ENCODE data around the gene SERPINA1. TPM values are rescaled to one million over a fixed set of nuclear protein-coding genes. Genes with fewer than 3 reads are reported as not detected.

SERPINA1 gene
- total and polyA plus RNA-seq, 2 donors from 2014 or later = 1,861 to 2,184 TPM

DNA sequence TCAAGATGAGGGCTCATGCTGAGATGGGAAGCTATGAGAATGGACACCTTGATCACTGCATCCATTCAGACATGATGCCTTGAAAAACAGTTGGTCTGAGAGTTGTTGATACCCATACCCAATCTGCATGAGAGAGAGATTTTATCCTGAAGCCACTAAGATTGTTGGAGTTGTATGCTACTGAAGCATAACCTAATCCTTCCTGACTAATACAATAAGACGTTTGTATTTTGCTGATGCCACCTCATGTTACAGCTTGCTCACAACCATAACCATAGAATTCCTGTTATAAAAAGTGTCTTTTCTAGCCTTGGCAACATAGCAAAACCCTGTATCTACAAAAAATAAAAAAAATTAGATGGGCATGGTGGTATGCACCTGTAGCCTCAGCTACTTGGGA is 12.7 kb upstream of the SERPINA1 start:
- DNase-seq = no peak
- H3K36me3 ChIP-seq (ENCODE audit: control insufficient read depth in 2 of 3, insufficient read depth in 3 of 3, low read length in 3 of 3) = no peaks in the 10 kb centered on the region
- peaks cover 0 to 3% (median 0%) of the 10 kb centered on the region in 3 donors for H3K9me3 ChIP-seq (ENCODE audit: control insufficient read depth in 2 of 3, insufficient read depth in 1 of 3, low read length in 3 of 3)
- H3K4me3 ChIP-seq (ENCODE audit: low read length in 3 of 3) = no peak overlapping the region
- intact Hi-C loops (cut with DNase I) = no loop called here
- no peak for FAIRE-seq
- H3K4me1 ChIP-seq (ENCODE audit: control insufficient read depth in 2 of 3, insufficient read depth in 2 of 3, low read depth in 1 of 3, low read length in 3 of 3) = no peaks in the 10 kb centered on the region
- H3K27ac ChIP-seq (ENCODE audit: low read depth in 2 of 2, low read length in 2 of 2) = no peak overlapping the region
- no peak overlapping the region for H3K9ac ChIP-seq (ENCODE audit: low read length in 3 of 3)
- TF ChIP-seq CTCF (IDR thresholded peaks at IDR 0.05; ENCODE audit: borderline replicate concordance, extremely low read depth, insufficient read depth) = no peak
- H3K27me3 ChIP-seq (ENCODE audit: control insufficient read depth, insufficient read depth, low read length) = no peaks in the 10 kb centered on the region

GRCh38 chr14:94400422-94400841 is 12.0 kb upstream of the SERPINA1 start:
- no peak overlapping the region for H3K4me3 ChIP-seq (ENCODE audit: low read length in 3 of 3)
- no peak overlapping the region for H3K27ac ChIP-seq (ENCODE audit: low read depth in 2 of 2, low read length in 2 of 2)
- intact Hi-C loops (cut with DNase I) = no loop called here
- no peaks in the 10 kb centered on the region for H3K4me1 ChIP-seq (ENCODE audit: control insufficient read depth in 2 of 3, insufficient read depth in 2 of 3, low read depth in 1 of 3, low read length in 3 of 3)
- no peak overlapping the region for H3K9ac ChIP-seq (ENCODE audit: low read length in 3 of 3)
- no peak for TF ChIP-seq CTCF (IDR thresholded peaks at IDR 0.05; ENCODE audit: borderline replicate concordance, extremely low read depth, insufficient read depth)
- no peak for DNase-seq
- H3K27me3 ChIP-seq (ENCODE audit: control insufficient read depth, insufficient read depth, low read length) = no peaks in the 10 kb centered on the region
- FAIRE-seq = no peak
- peaks cover 0 to 3% (median 0%) of the 10 kb centered on the region in 3 donors for H3K9me3 ChIP-seq (ENCODE audit: control insufficient read depth in 2 of 3, insufficient read depth in 1 of 3, low read length in 3 of 3)
- no peaks in the 10 kb centered on the region for H3K36me3 ChIP-seq (ENCODE audit: control insufficient read depth in 2 of 3, insufficient read depth in 3 of 3, low read length in 3 of 3)

DNA sequence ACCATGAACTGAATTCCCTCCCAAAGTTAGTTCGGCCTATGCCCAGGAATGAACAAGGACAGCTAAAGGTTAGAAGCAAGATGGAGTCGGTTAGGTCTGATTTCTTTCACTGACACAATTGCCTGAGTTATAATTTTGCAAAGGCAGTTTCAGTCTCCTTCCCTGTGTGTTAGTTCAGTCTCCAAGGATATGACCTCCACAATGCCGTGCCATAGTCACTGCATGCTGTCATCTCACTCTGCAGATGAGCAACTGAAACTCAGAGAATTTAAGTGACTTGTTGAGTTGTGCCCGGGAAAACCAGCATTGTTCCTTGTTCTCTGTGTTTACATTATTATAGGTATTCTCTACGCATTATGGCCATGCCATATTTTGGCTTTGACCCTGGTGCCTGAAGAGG is 10.1 kb upstream of the SERPINA1 start:
- Histone ChIP-seq H3K27me3 (ENCODE audit: control insufficient read depth, insufficient read depth, low read length) (no peaks in the 10 kb centered on the region), H3K9ac (ENCODE audit: low read length in 3 of 3) (no peak overlapping the region), H3K9me3 (ENCODE audit: control insufficient read depth in 2 of 3, insufficient read depth in 1 of 3, low read length in 3 of 3) (no peaks in the 10 kb centered on the region), H3K36me3 (ENCODE audit: control insufficient read depth in 2 of 3, insufficient read depth in 3 of 3, low read length in 3 of 3) (no peaks in the 10 kb centered on the region), H3K4me3 (ENCODE audit: low read length in 3 of 3) (no peak overlapping the region), H3K27ac (ENCODE audit: low read depth in 2 of 2, low read length in 2 of 2) (no peak overlapping the region), H3K4me1 (ENCODE audit: control insufficient read depth in 2 of 3, insufficient read depth in 2 of 3, low read depth in 1 of 3, low read length in 3 of 3) (peaks cover 0 to 2% (median 0%) of the 10 kb centered on the region in 3 donors)
- intact Hi-C loops (cut with DNase I) = no loop called here
- TF ChIP-seq CTCF (IDR thresholded peaks at IDR 0.05; ENCODE audit: borderline replicate concordance, extremely low read depth, insufficient read depth) = no peak
- no peak for FAIRE-seq
- no peak for DNase-seq

DNA sequence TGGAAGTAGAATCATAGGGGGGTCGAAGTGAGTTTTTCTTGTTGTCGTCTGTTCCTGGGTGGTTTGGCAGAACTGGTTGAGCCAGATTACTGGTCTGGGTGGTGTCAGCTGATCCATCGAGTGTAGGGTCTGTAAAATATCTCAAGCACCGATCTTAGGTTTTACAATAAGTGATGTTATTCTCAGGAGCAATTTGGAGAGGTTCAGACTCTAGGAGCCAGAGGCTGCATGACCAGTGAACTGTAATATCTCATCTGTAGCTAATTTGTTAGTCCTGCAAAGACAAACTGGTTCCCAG is 9.7 kb upstream of the SERPINA1 start:
- TF ChIP-seq CTCF (IDR thresholded peaks at IDR 0.05; ENCODE audit: borderline replicate concordance, extremely low read depth, insufficient read depth) = no peak
- Histone ChIP-seq H3K4me3 (ENCODE audit: low read length in 3 of 3) (no peak overlapping the region), H3K27ac (ENCODE audit: low read depth in 2 of 2, low read length in 2 of 2) (no peak overlapping the region), H3K27me3 (ENCODE audit: control insufficient read depth, insufficient read depth, low read length) (no peaks in the 10 kb centered on the region), H3K4me1 (ENCODE audit: control insufficient read depth in 2 of 3, insufficient read depth in 2 of 3, low read depth in 1 of 3, low read length in 3 of 3) (peaks cover 0 to 2% (median 0%) of the 10 kb centered on the region in 3 donors), H3K36me3 (ENCODE audit: control insufficient read depth in 2 of 3, insufficient read depth in 3 of 3, low read length in 3 of 3) (no peaks in the 10 kb centered on the region), H3K9ac (ENCODE audit: low read length in 3 of 3) (no peak overlapping the region), H3K9me3 (ENCODE audit: control insufficient read depth in 2 of 3, insufficient read depth in 1 of 3, low read length in 3 of 3) (no peaks in the 10 kb centered on the region)
- intact Hi-C loops (cut with DNase I) = no loop called here
- FAIRE-seq = no peak
- DNase-seq = no peak
